NCI-H1105 treated with DMSO at 0.1 percent for 48 hours (cell line): ENCODE measurements around the gene CACNB2.

ENCODE experiments used
- DNase-seq: peaks from one replicate; lab custom pipeline; 2025; lab: John Stamatoyannopoulos, UW

Gene CACNB2

GRCh38 chr10:18140149-18140956 lies at the start of gene CACNB2:
Gene CACNB2, plus strand, starts transcription at chr10:18140424.
- peak; percentile 31 for DNase-seq

GRCh38 chr10:18094332-18094731 lies 45.9 kb upstream of the CACNB2 start:
- no peak for DNase-seq

- no peak for DNase-seq
These were observed 45.4 kb upstream of the CACNB2 start for GRCh38 chr10:18094793-18095192.

GRCh38 chr10:18097524-18097923 lies 42.7 kb upstream of the CACNB2 start:
- DNase-seq: no peak

GRCh38 chr10:18098201-18098600 lies 42.0 kb upstream of the CACNB2 start:
- no peak for DNase-seq

GRCh38 chr10:18099415-18099814 lies 40.8 kb upstream of the CACNB2 start:
- no peak for DNase-seq

GRCh38 chr10:18100669-18101068 lies 39.6 kb upstream of the CACNB2 start:
- DNase-seq: no peak

GRCh38 chr10:18102404-18102803 lies 37.8 kb upstream of the CACNB2 start:
- no peak for DNase-seq

- peak; percentile 18 for DNase-seq
These were observed 35.9 kb upstream of the CACNB2 start for GRCh38 chr10:18104223-18104872.

- DNase-seq: no peak
These were observed 30.8 kb upstream of the CACNB2 start for GRCh38 chr10:18109341-18109870.

- DNase-seq: no peak
These were observed 26.3 kb upstream of the CACNB2 start for GRCh38 chr10:18113881-18114280.

GRCh38 chr10:18117276-18117675 lies 22.9 kb upstream of the CACNB2 start:
- no peak for DNase-seq

- DNase-seq: no peak
These were observed 17.5 kb upstream of the CACNB2 start for GRCh38 chr10:18122753-18123152.

GRCh38 chr10:18133046-18133445 lies 7.2 kb upstream of the CACNB2 start:
- DNase-seq: no peak

- no peak for DNase-seq
These were observed 5.7 kb upstream of the CACNB2 start for GRCh38 chr10:18134509-18134908.

- no peak for DNase-seq
These were observed 5.3 kb upstream of the CACNB2 start for GRCh38 chr10:18134921-18135320.

GRCh38 chr10:18136073-18136791 lies 4.0 kb upstream of the CACNB2 start:
- DNase-seq: no peak

- DNase-seq: no peak
These were observed 3.1 kb upstream of the CACNB2 start for GRCh38 chr10:18137111-18137510.

- DNase-seq: no peak
These were observed 977 bp downstream of the CACNB2 start for GRCh38 chr10:18140957-18141845.

GRCh38 chr10:18142151-18142550 lies 1.9 kb downstream of the CACNB2 start:
- no peak for DNase-seq

- no peak for DNase-seq
These were observed 4.2 kb downstream of the CACNB2 start for GRCh38 chr10:18144396-18144795.

GRCh38 chr10:18144928-18145327 lies 4.7 kb downstream of the CACNB2 start:
- peak; percentile 81 for DNase-seq
